ENCODE measurements around the gene FGF11.
A peak's percentile ranks its signal among the peaks of the same experiment; 100 is the strongest.

Gene FGF11

DNA sequence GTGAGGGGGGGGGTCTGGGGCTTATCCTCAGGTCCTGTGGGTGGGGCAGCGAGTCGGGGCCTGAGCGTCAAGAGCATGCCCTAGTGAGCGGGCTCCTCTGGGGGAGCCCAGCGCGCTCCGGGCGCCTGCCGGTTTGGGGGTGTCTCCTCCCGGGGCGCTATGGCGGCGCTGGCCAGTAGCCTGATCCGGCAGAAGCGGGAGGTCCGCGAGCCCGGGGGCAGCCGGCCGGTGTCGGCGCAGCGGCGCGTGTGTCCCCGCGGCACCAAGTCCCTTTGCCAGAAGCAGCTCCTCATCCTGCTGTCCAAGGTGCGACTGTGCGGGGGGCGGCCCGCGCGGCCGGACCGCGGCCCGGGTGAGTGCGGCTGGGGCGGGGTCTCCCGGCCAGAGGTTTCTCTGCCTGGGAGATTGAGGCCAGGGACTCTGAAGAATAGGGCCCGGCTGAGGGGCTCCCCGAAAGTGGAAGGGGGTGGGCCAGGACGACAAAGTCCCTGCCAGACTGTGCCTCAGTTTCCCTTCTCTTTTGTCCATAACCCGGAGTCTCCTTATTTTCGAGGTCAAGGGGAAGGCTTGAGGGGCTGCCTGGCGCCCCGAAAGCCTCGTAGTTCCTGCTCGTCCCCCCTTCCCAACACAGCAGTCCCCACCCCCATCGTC is at the start of gene FGF11:
Gene FGF11 (plus strand): TSS at position 51 of the 651 bp plus-strand sequence. CDS start 109 bp downstream, at position 160.
- DNase-seq, result no peak

DNA sequence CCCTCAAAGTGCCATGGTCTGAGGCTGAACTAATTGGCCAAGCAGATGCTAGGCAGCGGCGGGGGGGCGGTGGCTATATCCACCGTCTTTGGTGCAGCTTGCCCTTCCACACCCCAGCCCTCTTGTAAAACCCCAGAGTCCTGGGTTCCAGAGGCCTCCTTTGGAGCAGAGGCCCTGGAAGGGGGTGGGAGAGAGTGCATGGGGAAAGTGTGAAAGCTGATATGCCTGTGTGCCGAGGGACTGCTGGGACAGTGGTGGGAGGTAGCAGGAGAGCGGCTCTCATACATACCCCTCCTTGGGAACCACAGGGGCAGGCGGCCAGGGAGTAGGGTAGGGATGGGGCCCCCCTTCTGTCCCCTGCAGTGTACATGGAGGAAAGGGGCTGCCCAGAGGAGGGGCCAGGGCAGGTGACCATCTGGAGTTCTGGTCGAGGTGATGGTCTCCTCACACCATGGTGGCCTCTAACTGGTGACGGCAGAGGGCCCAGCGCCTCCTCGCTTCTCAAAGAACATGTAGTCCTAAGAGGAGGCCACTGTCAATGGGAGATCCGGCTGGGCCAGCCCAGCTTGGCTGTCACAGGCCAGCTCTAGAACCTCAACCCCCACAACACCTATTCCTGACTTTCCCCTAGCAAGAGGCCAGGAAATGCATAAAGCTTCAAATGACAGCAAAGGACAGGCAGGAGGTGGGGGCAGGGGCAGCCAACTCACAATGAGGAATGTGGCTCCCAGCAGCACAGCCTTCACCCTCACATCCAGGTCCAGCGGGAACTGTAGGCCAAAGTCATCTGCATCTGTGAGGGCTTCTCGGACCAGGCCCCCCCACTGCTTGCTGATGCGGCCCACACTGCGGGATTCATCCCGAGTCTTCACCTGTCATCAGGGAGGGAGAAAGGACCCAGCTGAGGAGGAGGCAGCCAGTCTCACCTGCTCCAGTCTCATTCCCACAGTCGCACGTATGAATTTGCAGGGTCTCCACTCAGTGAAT is 49.1 kb upstream of the FGF11 start:
- DNase-seq, result no peak

DNA sequence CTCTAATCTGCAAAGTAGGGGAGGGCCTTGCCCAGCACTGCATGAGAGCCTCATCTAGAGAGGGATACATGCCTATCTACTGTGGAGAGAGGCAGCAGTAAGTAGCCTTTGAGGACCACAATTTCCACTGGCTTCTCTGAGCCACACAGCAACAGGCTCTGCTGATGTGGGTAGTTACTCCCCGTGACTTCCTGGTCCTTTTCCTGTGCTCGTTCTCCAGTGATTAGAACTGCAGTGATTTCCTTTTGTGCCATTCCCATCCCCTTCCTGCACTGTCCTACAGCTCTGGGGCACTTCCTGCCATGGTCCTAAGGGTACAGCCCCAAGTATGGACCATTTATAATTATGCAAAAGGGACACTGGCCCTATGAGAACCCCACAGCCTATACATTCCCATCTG is 48.0 kb upstream of the FGF11 start:
- DNase-seq, result no peak

DNA sequence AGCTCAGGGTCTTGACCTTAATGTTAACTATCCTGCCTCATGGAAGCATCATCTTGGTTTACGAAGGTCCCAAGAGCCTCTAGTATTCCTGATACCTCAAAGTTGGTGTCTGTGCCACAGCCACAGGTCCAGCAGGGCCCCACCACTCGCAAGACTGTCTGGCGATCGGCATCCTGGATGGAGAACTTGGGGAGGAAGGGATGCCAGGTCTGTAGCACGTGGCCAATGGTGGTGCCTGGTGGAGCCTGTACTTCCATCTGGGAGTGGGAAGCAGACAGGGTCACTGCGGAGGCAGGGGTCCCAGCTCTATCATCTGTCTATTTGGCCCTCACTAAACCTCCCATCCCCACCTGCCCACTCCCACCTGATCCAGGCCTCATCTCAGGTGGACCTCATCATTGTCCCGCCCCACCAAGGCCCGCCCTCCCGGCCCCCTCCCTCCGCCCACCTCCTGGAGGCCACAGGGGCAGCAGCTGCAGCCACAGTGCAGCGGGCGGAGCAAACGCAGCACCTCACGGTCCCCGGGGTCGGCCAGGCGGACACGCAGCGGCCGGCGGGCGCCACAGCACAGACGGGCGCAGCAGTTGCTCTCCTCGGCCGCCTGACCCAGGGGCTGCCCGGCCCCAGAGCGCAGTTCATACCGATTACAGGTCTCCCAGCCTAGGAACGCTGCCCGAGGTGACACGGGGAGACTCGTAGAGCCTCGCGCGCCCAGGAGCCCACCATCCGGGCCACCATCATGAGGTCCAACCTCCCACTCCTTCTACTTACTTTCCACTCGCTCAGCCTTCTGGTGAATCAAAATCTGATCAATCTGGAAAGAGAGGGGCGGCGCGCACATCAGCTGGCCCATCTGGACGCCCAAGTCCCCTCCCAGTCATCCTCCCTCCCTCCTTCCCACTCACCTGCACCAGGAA is 46.4 kb upstream of the FGF11 start:
- no peak for DNase-seq

- peak in 2 of 56 donors; percentile 49 to 85 for DNase-seq
Measured at GRCh38 chr17:7393613-7394451, 45.5 kb upstream of the FGF11 start.

DNA sequence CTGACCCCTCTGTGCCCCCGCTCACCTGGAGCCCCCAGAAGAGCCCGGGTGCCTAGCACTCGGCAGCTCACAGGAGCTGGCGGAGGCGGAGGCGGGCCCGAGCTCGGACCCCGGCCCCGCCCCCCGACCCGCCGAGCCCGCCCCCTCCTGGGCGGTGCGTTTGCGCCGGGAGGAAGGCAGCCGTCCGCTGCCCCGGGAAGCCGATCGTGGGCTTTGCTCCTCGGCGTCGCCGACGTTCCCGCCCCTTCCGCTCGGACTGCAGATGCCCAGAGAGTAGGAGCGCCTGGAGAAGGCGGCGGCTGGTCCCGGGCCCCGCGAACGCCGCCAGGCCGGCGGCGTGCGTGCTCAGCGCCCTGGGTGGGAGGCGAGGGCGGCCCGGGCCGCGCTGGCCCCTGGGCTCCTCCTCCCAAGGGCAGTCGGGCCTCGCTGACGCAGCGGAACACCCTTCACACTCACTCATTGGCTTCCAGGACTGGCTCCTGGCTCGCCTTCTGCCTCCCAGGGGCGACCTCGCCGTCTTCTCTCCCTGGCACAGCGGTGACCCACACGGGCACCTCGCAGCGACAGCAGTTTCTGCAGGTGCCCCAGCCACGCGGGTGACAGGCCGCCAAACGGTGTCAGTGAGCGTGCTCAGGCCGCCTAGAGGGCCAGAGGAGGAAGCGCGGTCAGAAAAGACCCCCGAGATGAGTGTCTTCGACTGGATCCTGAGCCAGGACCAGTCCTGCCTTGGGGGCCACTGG is 44.7 kb upstream of the FGF11 start, which contains the start of gene PLSCR3:
Gene PLSCR3 (minus strand): TSS at position 74 of the 740 bp plus-strand sequence. CDS start 415 bp downstream, outside the sequence.
- DNase-seq, result peak in 51 of 56 donors; percentile 17 to 86 (median 72)

- no peak for DNase-seq
Measured at GRCh38 chr17:7396147-7396546, 43.2 kb upstream of the FGF11 start.

- DNase-seq, result no peak
Measured at GRCh38 chr17:7398612-7399011, 40.7 kb upstream of the FGF11 start.

- DNase-seq, result no peak
Measured at GRCh38 chr17:7403043-7403726, 36.1 kb upstream of the FGF11 start.

DNA sequence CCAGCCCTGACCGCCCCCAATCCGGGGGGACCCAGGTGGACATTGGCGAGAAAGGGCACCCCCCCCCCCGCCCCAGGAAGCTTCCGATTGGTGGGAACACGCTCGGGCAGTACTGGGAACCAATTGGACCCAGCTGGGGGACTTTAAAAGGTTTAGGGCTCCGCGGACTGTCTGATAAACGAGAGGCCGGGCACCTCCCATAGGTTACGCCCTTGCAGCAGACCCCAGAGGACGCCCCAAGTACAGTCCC is 35.7 kb upstream of the FGF11 start:
- peak in 2 of 56 donors; percentile 58 to 81 for DNase-seq

- DNase-seq, result peak; percentile 95 to 100 (median 99)
Measured at GRCh38 chr17:7403977-7404736, 35.2 kb upstream of the FGF11 start, which contains the start of gene TMEM256. Gene TMEM256 (minus strand): TSS chr17:7404097. CDS start chr17:7404084, 13 bp downstream.

DNA sequence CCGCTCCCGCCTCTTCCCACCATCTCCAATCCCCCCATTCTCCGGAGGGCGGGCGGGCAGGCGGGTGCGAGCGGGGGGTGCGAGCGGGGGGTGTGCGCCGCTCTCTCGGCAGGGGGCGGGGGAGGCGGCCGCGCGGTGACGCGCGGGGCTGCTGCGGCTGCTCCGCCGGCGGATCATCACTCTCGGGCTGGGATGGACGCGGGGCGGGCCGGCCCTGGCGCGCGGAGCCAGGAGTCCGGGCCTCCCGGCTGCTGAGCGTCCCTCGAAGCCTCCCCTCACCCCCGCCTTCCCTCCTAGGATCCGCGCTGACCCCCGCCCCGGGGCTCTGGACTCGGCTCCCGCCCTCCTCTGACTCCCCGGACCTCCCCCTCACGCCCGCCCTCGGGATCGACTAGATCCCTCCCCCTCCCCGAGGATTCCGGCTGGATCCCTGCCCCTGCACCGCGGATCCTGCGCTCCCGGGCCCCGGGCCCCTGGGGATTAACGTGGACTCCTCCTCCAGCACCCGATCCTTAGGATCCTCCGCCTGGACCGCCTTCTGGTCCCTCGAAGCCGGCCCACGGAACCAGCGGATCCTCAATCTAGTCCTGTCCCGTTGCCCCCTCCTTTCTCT is 34.5 kb upstream of the FGF11 start:
- peak in 11 of 56 donors; percentile 51 to 91 (median 72) for DNase-seq

DNA sequence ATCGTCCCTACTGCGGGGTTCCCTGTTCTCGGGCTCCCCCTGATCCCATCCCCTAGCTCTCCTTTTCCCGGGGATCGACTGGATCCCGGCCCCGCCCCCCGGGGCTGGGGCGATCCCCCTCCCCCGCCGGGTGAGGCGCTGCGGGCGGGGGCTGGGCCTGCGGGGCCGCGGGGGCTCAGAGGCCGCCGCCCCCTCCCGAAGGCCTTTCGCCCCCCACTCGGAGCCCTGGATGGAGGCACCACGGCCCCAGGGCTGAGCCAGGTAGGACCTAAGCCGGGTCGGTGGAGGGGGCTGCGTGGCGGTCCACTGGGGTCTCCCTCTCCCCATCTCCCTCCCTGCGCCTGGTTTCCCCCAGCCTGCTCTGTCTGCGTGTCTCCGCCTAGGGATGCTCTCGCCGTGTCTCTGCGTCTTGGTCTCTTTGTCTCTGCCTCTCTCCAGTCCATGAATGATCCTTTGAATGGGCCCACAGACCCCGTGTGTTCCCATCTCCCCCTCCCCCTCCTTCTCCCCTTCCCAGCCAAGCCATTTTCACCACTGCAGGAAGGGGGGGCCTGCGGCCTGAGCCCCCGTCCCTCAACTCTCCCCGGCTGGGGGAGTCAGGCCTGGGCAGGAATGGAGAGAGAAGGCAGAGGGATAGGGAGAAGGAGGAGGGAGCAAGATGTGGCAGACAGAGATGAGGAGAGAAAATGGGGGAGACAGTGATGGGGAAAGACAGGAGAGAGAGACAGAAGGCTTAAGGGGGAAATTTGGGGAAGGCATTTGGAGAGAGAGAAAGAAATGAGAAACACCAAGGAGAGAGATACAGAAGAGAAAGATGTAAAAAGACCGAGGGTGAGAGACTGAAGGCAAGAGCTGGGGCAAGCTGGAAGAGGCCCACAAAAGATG is 33.7 kb upstream of the FGF11 start:
- DNase-seq, result peak in 26 of 56 donors; percentile 8 to 68 (median 46)

DNA sequence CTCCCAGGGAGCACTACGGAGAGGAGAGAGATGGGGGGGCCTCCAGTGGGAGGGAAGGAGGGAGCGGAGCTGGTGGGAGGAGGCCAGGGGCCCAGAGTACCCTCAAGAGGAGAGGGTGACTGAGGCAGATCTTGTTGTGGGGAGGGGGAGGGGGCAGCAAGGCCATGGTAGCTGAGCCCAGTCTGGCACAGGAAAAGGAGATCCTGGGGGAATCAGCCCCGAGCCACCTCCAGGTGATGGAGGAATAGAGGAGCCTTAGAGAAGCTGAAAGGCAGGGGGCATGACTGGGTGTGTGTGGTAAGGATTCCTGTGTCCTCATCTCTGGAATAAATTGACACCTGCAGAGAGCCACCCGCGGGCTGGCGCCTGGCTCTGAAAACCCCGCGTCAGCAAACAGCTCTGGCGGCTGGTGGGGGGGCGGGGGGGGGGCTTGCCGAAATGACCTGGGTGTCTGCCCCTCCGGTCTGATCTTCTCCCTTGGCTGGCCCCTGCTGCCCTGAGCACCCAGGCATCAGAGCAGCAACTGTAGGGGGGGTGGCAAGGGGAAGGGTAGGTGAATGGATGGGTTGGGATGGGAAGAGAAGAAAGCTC is 33.0 kb upstream of the FGF11 start:
- peak in 3 of 56 donors; percentile 8 to 21 (median 13) for DNase-seq

- no peak for DNase-seq
Measured at GRCh38 chr17:7407082-7407481, 32.2 kb upstream of the FGF11 start.
